NT2/D1 (cell line): ENCODE data around the gene RGSL1.

ENCODE experiments used
- SUZ12 ChIP-seq: IDR thresholded peaks from 2 replicates; pipeline ENCODE4 v1.6.1; 2011; ENCODE audit not compliant: insufficient read length, insufficient read depth; ENCODE audit errors: extremely low read depth
- YY1 ChIP-seq: IDR thresholded peaks from 2 replicates; pipeline ENCODE4 v1.6.1; 2011; ENCODE audit not compliant: insufficient read length, insufficient read depth

DNA sequence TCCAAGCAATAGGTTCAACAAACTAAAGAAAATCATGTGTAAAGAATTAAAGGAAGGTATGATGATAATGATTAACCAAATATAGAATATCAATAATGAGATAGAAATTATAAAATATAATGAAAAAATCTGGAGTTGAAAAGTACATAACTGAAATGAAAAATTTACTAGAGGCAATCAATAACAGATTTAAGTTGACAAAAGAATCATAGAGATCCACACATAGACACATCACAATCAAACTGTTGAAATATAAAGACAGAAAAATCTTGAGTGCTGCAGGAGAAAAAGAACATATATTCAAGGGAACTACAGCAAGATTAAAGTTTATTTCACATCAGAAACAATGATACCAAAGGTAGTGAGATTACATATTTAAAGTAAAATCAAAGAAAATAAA lies 75.4 kb downstream of the RGSL1 start:
- TF ChIP-seq YY1 (no peak), SUZ12 (no peak)
